Upper lobe of left lung (tissue), 6 donors: ENCODE results near the gene ITGA5. TPM values are rescaled to one million over a fixed set of nuclear protein-coding genes. Genes with fewer than 3 reads are reported as not detected.

Experiments
- ATAC-seq, 2 donors: fragments of 200-7000 bp; cut with Tn5 transposase; one replicate each; pipeline ENCODE4 v1.9.1; 2022; ENCODE audit warnings: mild to moderate bottlenecking in 2 of 2, moderate library complexity in 2 of 2; ENCODE audit not compliant: low FRiP score in 2 of 2
- DNase-seq, 2 donors: peaks; one replicate each; pipeline ENCODE4 v3.0.0-alpha.2; 2019 to 2020
- H3K27ac ChIP-seq, 4 donors: fragments of 200-600 bp; sonication (generic); one replicate each; pipeline ENCODE4 v1.5.1; 2016 to 2019
- H3K27me3 ChIP-seq, 4 donors: fragments of 200-600 bp; sonication (generic); one replicate each; pipeline ENCODE4 v1.5.1; 2017 to 2019
- H3K36me3 ChIP-seq, 4 donors: fragments of 200-600 bp; sonication (generic); one replicate each; pipeline ENCODE4 v1.5.1; 2016 to 2019
- H3K4me1 ChIP-seq, 4 donors: fragments of 200-600 bp; sonication (generic); one replicate each; pipeline ENCODE4 v1.5.1; 2018 to 2019
- H3K4me3 ChIP-seq, 4 donors: fragments of 200-600 bp; sonication (generic); one replicate each; pipeline ENCODE4 v1.5.1; 2017 to 2019; ENCODE audit warnings: mild to moderate bottlenecking in 2 of 4, moderate library complexity in 1 of 4
- H3K9me3 ChIP-seq, 4 donors: fragments of 200-600 bp; sonication (generic); one replicate each; pipeline ENCODE4 v1.5.1; 2018 to 2019
- EP300 ChIP-seq, 4 donors: sonication (generic); formaldehyde crosslinking; IDR thresholded peaks; one replicate each; pipeline ENCODE4 v1.5.1; 2017; ENCODE audit warnings: antibody characterized with exemption in 4 of 4, control low read depth in 2 of 4
- POLR2A ChIP-seq, 4 donors: fragments of 450-650 bp; IDR thresholded peaks; one replicate each; pipeline ENCODE4 v1.5.1; 2016 to 2017; ENCODE audit warnings: antibody characterized with exemption in 4 of 4, mild to moderate bottlenecking in 2 of 4
- POLR2AphosphoS5 ChIP-seq, 2 donors: sonication (generic); formaldehyde crosslinking; IDR thresholded peaks; one replicate each; pipeline ENCODE4 v1.5.1; 2017; ENCODE audit warnings: antibody characterized with exemption in 2 of 2
- WGBS, 2 donors: methylation state at CpG; one replicate each; pipeline ENCODE4 v1.1.5; 2017 to 2018; 5-methylcytosine and 5-hydroxymethylcytosine counted together
- total RNA-seq, 6 donors: library from RNA; depleted of rRNA in 4 of 6; stranded (reverse); fragments of >200 nt in 4 of 6; gene quantifications; one replicate each; pipeline versions ENCODE4 v1.1.0 to v1.2.1, GENCODE V29; 2016 to 2021
- TF ChIP-seq, protein P1 (sequence below), 6 experiments: fragments of 450-650 bp in 4 of 6; fragments of 200-600 bp in 2 of 6; sonication (generic) in 2 of 6; IDR thresholded peaks; one replicate each; pipeline ENCODE4 v1.5.1; 2016 to 2019; ENCODE audit warnings: antibody characterized with exemption in 6 of 6
- donor health status: DM: no; HTN: no; CAD: no; lungs with moderate emphysema.
- donor health status: DM: no; HTN: yes; CAD: no; lungs with severe emphysema.

Gene ITGA5
- total RNA-seq, 6 donors from 2014 or later = 48.3 to 146 (median 92.6) TPM

DNA sequence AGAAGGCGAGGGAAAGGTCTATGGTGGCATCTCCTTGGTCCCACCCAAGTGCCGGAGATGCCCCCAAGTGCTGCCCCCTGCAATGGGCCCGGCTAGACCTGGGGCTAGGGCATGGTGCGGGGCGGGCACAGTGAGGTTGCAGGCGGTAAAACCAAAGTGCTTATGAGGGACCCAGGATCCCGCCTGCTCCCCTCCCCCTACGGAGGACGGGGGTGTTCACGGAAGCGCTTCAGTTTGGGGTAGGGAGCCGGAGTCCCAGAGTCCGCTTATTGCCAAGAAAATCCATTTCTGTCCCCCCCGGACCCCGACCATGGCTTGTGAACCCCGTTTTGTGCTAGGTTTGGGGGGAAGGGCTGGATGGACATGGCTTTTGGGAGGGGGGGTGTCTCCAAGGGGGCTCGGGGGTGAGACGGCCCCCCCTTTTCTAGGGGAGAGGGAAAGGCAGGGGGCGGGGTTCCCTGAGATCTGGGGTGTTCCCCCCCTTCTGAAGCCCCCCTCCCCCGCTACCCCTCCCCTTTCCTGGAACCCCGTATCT lies 49.4 kb downstream of the ITGA5 start:
- DNase-seq (peak in 1 of 2 donors; percentile 46), ATAC-seq (peak in 1 of 2 donors; percentile 9)
- H3K27me3 ChIP-seq = no peaks in the 10 kb centered on the region
- peak overlapping the region in 3 of 4 donors; percentile 21 to 47 (median 41) for H3K4me3 ChIP-seq
- H3K36me3 ChIP-seq = peaks cover 0 to 4% (median 0%) of the 10 kb centered on the region in 4 donors
- 63 to 83% methylated on average over 2 to 20 of the region's 21 CpGs for WGBS, 2 donors
- H3K4me1 ChIP-seq = peaks cover 34 to 60% (median 48%) of the 10 kb centered on the region in 4 donors
- peak overlapping the region in 2 of 4 donors; percentile 65 to 70 for H3K27ac ChIP-seq
- no peaks in the 10 kb centered on the region for H3K9me3 ChIP-seq
- no peak for TF ChIP-seq POLR2AphosphoS5 (IDR thresholded peaks at IDR 0.05)
- TF ChIP-seq, protein P1, sequence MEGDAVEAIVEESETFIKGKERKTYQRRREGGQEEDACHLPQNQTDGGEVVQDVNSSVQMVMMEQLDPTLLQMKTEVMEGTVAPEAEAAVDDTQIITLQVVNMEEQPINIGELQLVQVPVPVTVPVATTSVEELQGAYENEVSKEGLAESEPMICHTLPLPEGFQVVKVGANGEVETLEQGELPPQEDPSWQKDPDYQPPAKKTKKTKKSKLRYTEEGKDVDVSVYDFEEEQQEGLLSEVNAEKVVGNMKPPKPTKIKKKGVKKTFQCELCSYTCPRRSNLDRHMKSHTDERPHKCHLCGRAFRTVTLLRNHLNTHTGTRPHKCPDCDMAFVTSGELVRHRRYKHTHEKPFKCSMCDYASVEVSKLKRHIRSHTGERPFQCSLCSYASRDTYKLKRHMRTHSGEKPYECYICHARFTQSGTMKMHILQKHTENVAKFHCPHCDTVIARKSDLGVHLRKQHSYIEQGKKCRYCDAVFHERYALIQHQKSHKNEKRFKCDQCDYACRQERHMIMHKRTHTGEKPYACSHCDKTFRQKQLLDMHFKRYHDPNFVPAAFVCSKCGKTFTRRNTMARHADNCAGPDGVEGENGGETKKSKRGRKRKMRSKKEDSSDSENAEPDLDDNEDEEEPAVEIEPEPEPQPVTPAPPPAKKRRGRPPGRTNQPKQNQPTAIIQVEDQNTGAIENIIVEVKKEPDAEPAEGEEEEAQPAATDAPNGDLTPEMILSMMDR (IDR thresholded peaks at IDR 0.05) = no peak
- TF ChIP-seq POLR2A (IDR thresholded peaks at IDR 0.05) = no peak
- no peak for TF ChIP-seq EP300 (IDR thresholded peaks at IDR 0.05)

DNA sequence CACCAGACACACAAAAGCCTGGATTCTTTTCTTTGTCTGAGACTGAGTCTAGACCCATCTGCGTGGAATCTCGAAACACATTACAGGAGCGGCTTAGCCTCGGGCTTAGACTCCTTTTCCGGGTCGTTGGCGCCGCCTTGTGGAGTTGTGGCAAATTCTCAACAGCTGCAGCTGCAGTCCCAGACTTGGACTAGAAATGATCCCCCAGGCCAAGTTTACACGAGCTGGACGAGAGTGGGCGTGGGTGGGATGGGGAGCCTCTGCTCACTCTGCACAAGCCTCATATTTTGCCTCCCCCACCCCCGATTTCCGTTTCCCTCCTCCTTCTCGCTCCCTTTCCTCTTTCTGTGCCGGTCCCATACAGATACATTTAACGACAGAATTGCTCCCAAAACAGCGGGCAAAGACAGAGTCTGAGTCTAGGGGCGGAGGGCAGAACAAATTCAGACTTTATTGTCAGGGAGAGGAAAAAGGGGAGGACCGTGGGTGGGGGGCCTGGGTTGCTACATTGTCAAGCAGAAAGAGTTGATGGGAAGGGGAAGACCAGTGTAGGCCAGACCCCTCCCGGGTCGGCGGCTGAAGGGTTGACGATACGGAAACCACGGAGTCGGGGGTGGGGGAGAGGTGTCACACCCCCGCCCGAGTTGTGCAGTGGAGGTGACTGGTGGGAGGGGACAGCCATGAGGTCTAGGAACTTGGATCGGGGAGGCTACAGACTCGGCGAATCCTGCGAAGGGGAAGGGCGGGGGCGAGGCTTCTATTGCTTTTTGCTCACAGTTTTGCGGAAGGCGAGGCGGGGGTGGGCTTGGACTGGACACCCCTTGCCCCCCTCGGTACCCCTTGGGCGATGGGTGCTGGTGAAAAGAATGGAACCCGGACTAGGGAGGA lies 50.1 kb downstream of the ITGA5 start:
- peak; percentile 50 to 91 for DNase-seq
- peak overlapping the region in 3 of 4 donors; percentile 9 to 47 (median 41) for H3K4me3 ChIP-seq
- TF ChIP-seq, protein P1 (IDR thresholded peaks at IDR 0.05) = peak; percentile 75 to 90 (median 86)
- TF ChIP-seq EP300 (IDR thresholded peaks at IDR 0.05) (no peak), POLR2AphosphoS5 (IDR thresholded peaks at IDR 0.05) (peak in 1 of 2 donors; percentile 37), POLR2A (IDR thresholded peaks at IDR 0.05) (no peak)
- peak; percentile 83 to 86 for ATAC-seq
- no peaks in the 10 kb centered on the region for H3K9me3 ChIP-seq
- peak overlapping the region in 2 of 4 donors; percentile 8 to 70 for H3K27ac ChIP-seq
- no peaks in the 10 kb centered on the region for H3K27me3 ChIP-seq
- H3K4me1 ChIP-seq = peaks cover 34 to 60% (median 43%) of the 10 kb centered on the region in 4 donors
- WGBS, 2 donors = 36 to 38% methylated on average over 37 to 40 of the region's 40 CpGs
- peaks cover 0 to 4% (median 0%) of the 10 kb centered on the region in 4 donors for H3K36me3 ChIP-seq

DNA sequence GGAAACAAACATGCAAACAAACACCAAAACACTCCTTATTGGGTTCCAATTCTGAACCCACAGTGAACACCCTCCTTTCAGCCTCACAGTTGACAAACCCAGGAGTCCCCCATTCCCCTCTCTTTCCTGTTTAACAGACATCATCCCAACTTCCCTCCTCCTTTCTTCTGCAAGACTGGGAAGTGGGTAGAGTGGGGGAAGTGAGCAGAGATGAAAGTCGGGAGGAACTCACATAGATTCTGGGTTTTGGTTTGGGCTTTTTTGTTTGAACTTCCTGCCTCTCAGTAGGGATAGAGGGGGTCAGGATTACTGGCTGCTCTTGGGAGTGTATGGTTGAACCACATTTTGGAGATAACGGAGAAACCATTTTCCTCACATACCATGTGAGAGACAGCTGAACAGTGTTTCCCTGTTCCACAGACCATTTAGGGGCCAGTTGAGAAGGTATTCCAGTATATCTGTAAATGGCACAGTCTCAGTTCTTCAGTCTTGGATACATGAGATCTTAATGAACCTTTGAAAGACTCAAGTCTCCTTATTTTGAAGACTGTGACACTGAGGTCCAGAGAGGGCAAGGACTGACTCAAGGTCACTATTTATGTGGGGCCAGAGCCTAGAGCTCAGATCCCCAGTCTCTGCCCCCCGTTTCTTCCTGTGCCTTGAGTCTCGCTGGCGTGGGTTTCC lies 50.9 kb downstream of the ITGA5 start:
- WGBS, 2 donors = 18 to 25% methylated on average over 5 of the region's 5 CpGs
- Histone ChIP-seq H3K4me1 (peaks cover 34 to 53% (median 40%) of the 10 kb centered on the region in 4 donors), H3K4me3 (peak overlapping the region in 2 of 4 donors; percentile 7 to 47), H3K36me3 (peaks cover 0 to 4% (median 0%) of the 10 kb centered on the region in 4 donors), H3K9me3 (no peaks in the 10 kb centered on the region), H3K27ac (peak overlapping the region in 2 of 4 donors; percentile 8 to 70), H3K27me3 (no peaks in the 10 kb centered on the region)
- TF ChIP-seq POLR2AphosphoS5 (IDR thresholded peaks at IDR 0.05) (no peak), POLR2A (IDR thresholded peaks at IDR 0.05) (no peak), EP300 (IDR thresholded peaks at IDR 0.05) (no peak)
- TF ChIP-seq, protein P1 (IDR thresholded peaks at IDR 0.05) = no peak
- no peak for DNase-seq
- ATAC-seq = no peak

DNA sequence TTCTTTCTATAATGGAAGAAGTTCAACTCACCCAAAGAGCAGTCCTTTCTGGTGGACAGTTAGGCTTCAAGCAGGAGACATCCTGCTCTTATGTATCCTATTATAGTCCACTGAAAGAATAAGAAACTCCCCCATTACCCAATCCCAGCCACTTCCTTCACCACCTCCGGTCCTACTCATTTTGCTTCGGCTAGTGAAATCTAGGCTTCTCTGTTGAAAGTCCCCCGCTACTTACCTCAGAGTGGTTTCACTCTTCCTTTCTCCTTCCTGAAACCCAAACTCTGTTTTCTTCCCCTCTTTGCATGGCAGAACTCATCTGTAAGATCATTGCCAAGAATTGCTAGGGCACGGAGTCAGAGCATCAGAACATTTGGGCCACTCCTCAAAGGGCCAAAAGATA lies 54.7 kb downstream of the ITGA5 start, which contains the start of gene GPR84:
Gene GPR84, minus strand, starts transcription at position 74 of the 400 bp plus-strand sequence. CDS start 635 bp downstream, outside the sequence.
- TF ChIP-seq EP300 (IDR thresholded peaks at IDR 0.05) = no peak
- DNase-seq (no peak), ATAC-seq (peak in 1 of 2 donors; percentile 17)
- no peaks in the 10 kb centered on the region for H3K27me3 ChIP-seq
- peaks cover 18 to 30% (median 20%) of the 10 kb centered on the region in 4 donors for H3K4me1 ChIP-seq
- H3K4me3 ChIP-seq = peak within 1 kb of the TSS in 1 of 4 donors; percentile 11
- no peaks in the 10 kb centered on the region for H3K9me3 ChIP-seq
- H3K27ac ChIP-seq = peak within 1 kb of the TSS in 3 of 4 donors; percentile 2 to 64 (median 7)
- WGBS, 2 donors = 63 to 64% methylated on average over 4 of the region's 4 CpGs
- H3K36me3 ChIP-seq = no peaks in the 10 kb centered on the region
